HepG2 (cell line): ENCODE measurements around the gene SSH3. TPM values are rescaled to one million over a fixed set of nuclear protein-coding genes. Genes with fewer than 3 reads are reported as not detected.

Experiments
- ARNT ChIP-seq: fragments of 450-650 bp; IDR thresholded peaks from 2 replicates; pipeline ENCODE4 v1.6.1; 2017
- CBX5 ChIP-seq: sonication (generic); formaldehyde crosslinking; IDR thresholded peaks from 2 replicates; pipeline ENCODE4 v1.4.0; 2020; ENCODE audit warnings: missing genetic modification reagents, borderline replicate concordance
- FOSL2 ChIP-seq: sonication (generic); formaldehyde crosslinking; IDR thresholded peaks from 2 replicates; pipeline ENCODE4 v1.4.0; 2020; ENCODE audit warnings: missing genetic modification reagents
- FOXJ3 ChIP-seq: sonication (generic); formaldehyde crosslinking; IDR thresholded peaks from 2 replicates; pipeline ENCODE4 v1.4.0; 2020; ENCODE audit warnings: missing genetic modification reagents, mild to moderate bottlenecking, borderline replicate concordance
- HIC2 ChIP-seq: sonication (generic); formaldehyde crosslinking; IDR thresholded peaks from 2 replicates; pipeline ENCODE4 v1.9.0; 2022; ENCODE audit warnings: low read depth, missing genetic modification reagents
- HOXA5 ChIP-seq: sonication (generic); formaldehyde crosslinking; IDR thresholded peaks from 2 replicates; pipeline ENCODE4 v1.4.0; 2020; ENCODE audit warnings: missing genetic modification reagents
- PHF8 ChIP-seq: sonication (generic); formaldehyde crosslinking; IDR thresholded peaks from 2 replicates; pipeline ENCODE4 v1.5.0; 2020; ENCODE audit warnings: missing genetic modification reagents
- RORA ChIP-seq: sonication (generic); formaldehyde crosslinking; IDR thresholded peaks from 2 replicates; pipeline ENCODE4 v1.5.0; 2020; ENCODE audit warnings: mild to moderate bottlenecking, missing genetic modification reagents, moderate library complexity
- RXRA ChIP-seq: sonication (generic); formaldehyde crosslinking; IDR thresholded peaks from 2 replicates; pipeline ENCODE4 v1.5.1; 2020; ENCODE audit warnings: missing genetic modification reagents
- SRY ChIP-seq: sonication (generic); formaldehyde crosslinking; IDR thresholded peaks from 2 replicates; pipeline ENCODE4 v1.8.0; 2022; ENCODE audit warnings: mild to moderate bottlenecking, missing genetic modification reagents
- SYNCRIP ChIP-seq: fragments of 200-400 bp; formaldehyde crosslinking; IDR thresholded peaks from 2 replicates; pipeline ENCODE4 v1.6.1; 2018; ENCODE audit warnings: mild to moderate bottlenecking, low read depth, low read length; ENCODE audit not compliant: insufficient read depth
- TAF15 ChIP-seq: fragments of 200-400 bp; formaldehyde crosslinking; IDR thresholded peaks from one replicate; pipeline ENCODE4 v1.6.1; 2018; ENCODE audit warnings: mild to moderate bottlenecking, low read depth, low read length; ENCODE audit not compliant: poor library complexity, severe bottlenecking
- TBL1XR1 ChIP-seq: fragments of 150-350 bp; IDR thresholded peaks from 2 replicates; pipeline ENCODE4 v1.6.1; 2014; ENCODE audit warnings: borderline replicate concordance, low read length; ENCODE audit not compliant: partially characterized antibody
- THRA ChIP-seq: sonication (generic); formaldehyde crosslinking; IDR thresholded peaks from 2 replicates; pipeline ENCODE4 v1.4.0; 2020; ENCODE audit warnings: missing genetic modification reagents, borderline replicate concordance
- XBP1 ChIP-seq: sonication (generic); formaldehyde crosslinking; IDR thresholded peaks from 2 replicates; pipeline ENCODE4 v1.5.0; 2020; ENCODE audit warnings: missing genetic modification reagents
- ZBTB2 ChIP-seq: sonication (generic); formaldehyde crosslinking; IDR thresholded peaks from 2 replicates; pipeline ENCODE4 v1.8.0; 2022; ENCODE audit warnings: low read depth, missing genetic modification reagents
- ZBTB7A ChIP-seq: sonication (generic); formaldehyde crosslinking; IDR thresholded peaks from 2 replicates; pipeline ENCODE4 v1.8.0; 2022; ENCODE audit warnings: mild to moderate bottlenecking, missing genetic modification reagents
- ZBTB8A ChIP-seq: sonication (generic); formaldehyde crosslinking; IDR thresholded peaks from 2 replicates; pipeline ENCODE4 v1.4.0; 2020; ENCODE audit warnings: mild to moderate bottlenecking, low read depth, missing genetic modification reagents, borderline replicate concordance
- ZFP82 ChIP-seq: sonication (generic); formaldehyde crosslinking; IDR thresholded peaks from 2 replicates; pipeline ENCODE4 v1.5.1; 2020; ENCODE audit warnings: mild to moderate bottlenecking, missing genetic modification reagents, borderline replicate concordance
- ZFP91 ChIP-seq: sonication (generic); formaldehyde crosslinking; IDR thresholded peaks from 2 replicates; pipeline ENCODE4 v1.9.0; 2022; ENCODE audit warnings: missing genetic modification reagents, mild to moderate bottlenecking, borderline replicate concordance
- ZNF230 ChIP-seq: sonication (generic); formaldehyde crosslinking; IDR thresholded peaks from 2 replicates; pipeline ENCODE4 v1.4.0; 2020; ENCODE audit warnings: mild to moderate bottlenecking, missing genetic modification reagents
- ZNF713 ChIP-seq: sonication (generic); formaldehyde crosslinking; IDR thresholded peaks from 2 replicates; pipeline ENCODE4 v1.4.0; 2020; ENCODE audit warnings: mild to moderate bottlenecking, missing genetic modification reagents
- ZNF788 ChIP-seq: sonication (generic); formaldehyde crosslinking; IDR thresholded peaks from 2 replicates; pipeline ENCODE4 v1.5.0; 2020; ENCODE audit warnings: mild to moderate bottlenecking, missing genetic modification reagents, borderline replicate concordance
- ZNF850 ChIP-seq: sonication (generic); formaldehyde crosslinking; conservative IDR thresholded peaks from 2 replicates; pipeline ENCODE4 v1.9.0; 2021; ENCODE audit warnings: mild to moderate bottlenecking, missing genetic modification reagents
- ZNF883 ChIP-seq: sonication (generic); formaldehyde crosslinking; IDR thresholded peaks from 2 replicates; pipeline ENCODE4 v1.5.1; 2020; ENCODE audit warnings: mild to moderate bottlenecking, missing genetic modification reagents; ENCODE audit errors: not compliant biosample characterization
- polyA plus RNA-seq, 8 experiments: library from polyadenylated mRNA; depleted of rRNA in 3 of 8; stranded (reverse) in 7 of 8; unstranded in 1 of 8; fragments of >200 nt; fragmentation: Illumina TruSeq in 4 of 8; extraction: Trizol in 4 of 8; gene quantifications; 2 replicates each; pipeline versions ENCODE4 v1.2.1 to v1.2.3, GENCODE V29; 2011 to 2016; ENCODE audit warnings: low read depth in 4 of 8, missing spikeins in 1 of 8, mixed read lengths in 1 of 8; ENCODE audit not compliant: insufficient read depth in 1 of 8
- total RNA-seq, 5 experiments: library from RNA; depleted of rRNA; stranded (reverse); fragments of >200 nt; fragmentation: Illumina TruSeq; extraction: Trizol; gene quantifications; 2 replicates each; pipeline ENCODE4 v1.2.3, GENCODE V29; 2016; ENCODE audit warnings: low read depth in 1 of 5

SSH3 gene
- total and polyA plus RNA-seq, 2 of the 13 experiments (the other 11 are each of a cell fraction or from before 2014, with no cell fraction given) = 12.4 to 18.8 TPM

GRCh38 chr11:67303132-67303834, at the start of gene SSH3 (continued):
- TF ChIP-seq ZBTB7A (no peak; the same call in none of the 2 replicates), HIC2 (CRISPR knock-in tag) (peak; percentile 90), ZFP91 (CRISPR knock-in tag) (peak; percentile 100), ZNF230 (no peak), CBX5 (CRISPR knock-in tag) (no peak), ZNF883 (CRISPR knock-in tag) (peak; percentile 5), SYNCRIP (no peak), THRA (0 out of 2 replicates have a peak, but pooled peaks have one; percentile 32), HOXA5 (no peak), RORA (CRISPR knock-in tag) (no peak), FOXJ3 (CRISPR knock-in tag) (no peak), ZNF788 (CRISPR knock-in tag) (no peak), TBL1XR1 (no peak), ZBTB8A (CRISPR knock-in tag) (no peak), ZNF850 (CRISPR knock-in tag) (no peak), ZNF713 (CRISPR knock-in tag) (no peak), RXRA (CRISPR knock-in tag) (no peak), TAF15 (no peak), SRY (CRISPR knock-in tag) (no peak; the same call in 1 of the 2 replicates), ARNT (no peak), FOSL2 (CRISPR knock-in tag) (no peak), ZFP82 (CRISPR knock-in tag) (no peak), PHF8 (CRISPR knock-in tag) (peak; percentile 70), ZBTB2 (CRISPR knock-in tag) (no peak), XBP1 (CRISPR knock-in tag) (no peak)
